ENCODE data around the gene IGSF21. TPM values are rescaled to one million over a fixed set of nuclear protein-coding genes. Genes with fewer than 3 reads are reported as not detected.
A peak's percentile ranks its signal among the peaks of the same experiment; 100 is the strongest.

IGSF21 gene
- total and polyA plus RNA-seq, 2 of the 8 experiments (the other 6 are each of a cell fraction or from before 2014, with no cell fraction given) = 22.5 to 28.5 TPM

GRCh38 chr1:18412882-18413353, 305.3 kb downstream of the IGSF21 start:
- Histone ChIP-seq H3K79me1 (ENCODE audit: low read depth, low read length) (no peaks in the 10 kb centered on the region), H2AFZ (ENCODE audit: low read length) (no peak overlapping the region), H4K5ac (ENCODE audit: insufficient read length, low read depth, low read length) (no peak overlapping the region), H3K4ac (replicated peaks; ENCODE audit: insufficient read length, low read depth, low read length) (peak overlapping the region; percentile 18), H2BK20ac (ENCODE audit: low read length) (peak overlapping the region; percentile 92), H3K18ac (ENCODE audit: extremely low read depth, low read length) (peak overlapping the region; percentile 62; the same call in 1 of the 2 replicates), H3K4me3 (ENCODE audit: extremely low read depth in 1 of 4, insufficient read depth in 2 of 4, low read depth in 3 of 4, low read length in 4 of 4) (no peak overlapping the region), H3K9me3 (ENCODE audit: insufficient read depth in 2 of 2, low read depth in 1 of 2, low read length in 1 of 2) (no peaks in the 10 kb centered on the region), H3K79me2 (ENCODE audit: control insufficient read depth in 1 of 2, insufficient read depth in 2 of 2, low read length in 2 of 2) (no peaks in the 10 kb centered on the region), H2BK15ac (ENCODE audit: low read length) (0 out of 2 replicates have a peak overlapping the region, but pooled peaks have one; percentile 77), H3K4me2 (ENCODE audit: insufficient read depth in 1 of 2, low read depth in 2 of 2, low read length in 2 of 2) (no peak overlapping the region), H4K20me1 (replicated peaks in 1 of 2; ENCODE audit: control insufficient read depth in 1 of 2, insufficient read depth in 2 of 2, low read length in 2 of 2) (no peaks in the 10 kb centered on the region), H3K9ac (replicated peaks in 1 of 4; ENCODE audit: extremely low read depth in 1 of 4, low read depth in 3 of 4, low read length in 3 of 4) (no peak overlapping the region), H3K23ac (ENCODE audit: insufficient read length) (no peak overlapping the region), H2BK5ac (ENCODE audit: low read depth, low read length) (peak overlapping the region; percentile 54; the same call in 1 of the 2 replicates), H2BK12ac (ENCODE audit: low read depth, low read length) (peak overlapping the region; percentile 82), H3K23me2 (ENCODE audit: low read depth, low read length) (no peaks in the 10 kb centered on the region; the same call in 1 of the 2 replicates), H3K4me1 (replicated peaks in 1 of 4; ENCODE audit: control insufficient read depth in 3 of 4, insufficient read depth in 4 of 4, low read length in 3 of 4) (peaks cover 9 to 39% (median 22%) of the 10 kb centered on the region in 4 experiments), H3K27me3 (replicated peaks in 1 of 4; ENCODE audit: control insufficient read depth in 3 of 4, extremely low read depth in 1 of 4, insufficient read depth in 3 of 4, low read length in 3 of 4) (no peaks in the 10 kb centered on the region), H3K14ac (ENCODE audit: insufficient read length) (no peak overlapping the region), H3K27ac (ENCODE audit: low read depth, low read length) (no peak overlapping the region), H3K36me3 (ENCODE audit: control insufficient read depth in 2 of 4, insufficient read depth in 4 of 4, low read length in 3 of 4) (no peaks in the 10 kb centered on the region; a peak in 1 of 8 replicates), H2AK5ac (ENCODE audit: low read depth, low read length) (peak overlapping the region; percentile 98), H3K56ac (replicated peaks; ENCODE audit: insufficient read length, low read depth, low read length) (no peak overlapping the region), H4K91ac (replicated peaks; ENCODE audit: insufficient read length, low read length) (peak overlapping the region; percentile 2), H4K8ac (ENCODE audit: extremely low read depth, insufficient read depth, low read length) (no peak overlapping the region), H2BK120ac (replicated peaks; ENCODE audit: low read depth, low read length) (no peak overlapping the region)
- ChIA-PET CTCF (ENCODE audit: partially characterized antibody) (interaction anchor here (0.6 to 2.0 kb wide), 9 partner anchors 9 to 181 kb away, joined by 3 to 6 read pairs (median 5); no protein-coding TSS in a partner anchor), POLR2A (ENCODE audit: partially characterized antibody) (interaction anchor here (0.6 to 1.3 kb wide), 5 partner anchors 12 to 90 kb away, joined by 3 to 7 read pairs (median 4); no protein-coding TSS in a partner anchor)
- WGBS, 2 experiments (ENCODE audit: extremely low coverage in 1 of 2, insufficient coverage in 1 of 2, insufficient read length in 1 of 2, insufficient replicate concordance in 2 of 2, low coverage in 1 of 2, low lambda C conversion rate in 2 of 2, missing lambda C conversion rate in 1 of 2) = 86% methylated on average over 4 of the region's 4 CpGs; no CpG with 5 or more reads in 1 of the 2 experiments
- no peak for DNase-seq (ENCODE audit: low read depth in 1 of 2, low spot score in 2 of 2)
- no peak for FAIRE-seq
- TF ChIP-seq NRF1 (IDR thresholded peaks at IDR 0.05; ENCODE audit: low read depth, low read length) (no peak), EGR1 (IDR thresholded peaks at IDR 0.05; ENCODE audit: borderline replicate concordance, low read depth, low read length) (no peak), ATF2 (IDR thresholded peaks at IDR 0.05; ENCODE audit: low read length) (no peak), BACH1 (IDR thresholded peaks at IDR 0.05; ENCODE audit: low read length) (no peak), POLR2AphosphoS5 (IDR thresholded peaks at IDR 0.05; ENCODE audit: low read depth, low read length) (no peak), BCL11A (IDR thresholded peaks at IDR 0.05; ENCODE audit: low read depth in 2 of 2, low read length in 2 of 2) (no peak), NANOG (IDR thresholded peaks at IDR 0.05; ENCODE audit: insufficient read depth, low read depth, low read length, poor library complexity, severe bottlenecking) (no peak), RAD21 (IDR thresholded peaks at IDR 0.05 in 1 of 2, conservative IDR thresholded peaks at IDR 0.05 in 1 of 2; ENCODE audit: low read depth in 2 of 2, low read length in 2 of 2) (no peak), RNF2 (IDR thresholded peaks at IDR 0.05; ENCODE audit: borderline replicate concordance, low read depth, low read length, missing control alignments, poor library complexity, severe bottlenecking) (no peak), GTF2F1 (IDR thresholded peaks at IDR 0.05; ENCODE audit: borderline replicate concordance, low read depth, low read length) (no peak)
